MCF 10A (cell line): ENCODE measurements around the gene MS4A10. TPM values are rescaled to one million over a fixed set of nuclear protein-coding genes. Genes with fewer than 3 reads are reported as not detected.

Source experiments
- Bru-seq: library from RNA; stranded (reverse); fragments of 400-500 nt; gene quantifications from one replicate; lab custom pipeline; 2021; lab: Mats Ljungman, UMichigan
- BruChase-seq, 2 experiments: library from RNA; stranded (reverse); fragments of 400-500 nt; gene quantifications; one replicate each; lab custom pipeline; 2021; lab: Mats Ljungman, UMichigan
- BruUV-seq: library from RNA; stranded (reverse); fragments of 400-500 nt; replicated peaks from 2 replicates; lab custom pipeline; 2021; lab: Mats Ljungman, UMichigan
- CTCF ChIA-PET: fragments of 300-600 bp; sonication (Branson Sonifier 250); formaldehyde crosslinking; extraction: SDS; loops from one replicate; lab custom pipeline; 2021; ENCODE audit warnings: antibody characterized with exemption, inconsistent platforms; lab: Yijun Ruan, JAX
- POLR2A ChIA-PET: fragments of 300-600, 350-650 bp; sonication (Branson Sonifier 250); formaldehyde crosslinking; extraction: SDS; loops from one replicate; lab custom pipeline; 2020; ENCODE audit warnings: antibody characterized with exemption, inconsistent platforms; lab: Yijun Ruan, JAX
- DNase-seq: peaks from one replicate; pipeline ENCODE4 v3.0.0-alpha.2; 2018; ENCODE audit not compliant: unreplicated experiment
- H3K27ac Mint-ChIP-seq: one replicate; pipeline ENCODE4 v1.8.0; 2022; ENCODE audit warnings: mild to moderate bottlenecking, low read depth, mixed read lengths; ENCODE audit not compliant: unreplicated experiment
- H3K27me3 Mint-ChIP-seq: one replicate; pipeline ENCODE4 v1.8.0; 2022; ENCODE audit warnings: mixed read lengths; ENCODE audit not compliant: insufficient read depth, unreplicated experiment
- H3K36me3 Mint-ChIP-seq: one replicate; pipeline ENCODE4 v1.8.0; 2022; ENCODE audit warnings: mild to moderate bottlenecking, moderate library complexity, mixed read lengths; ENCODE audit not compliant: insufficient read depth, unreplicated experiment
- H3K4me1 Mint-ChIP-seq: one replicate; pipeline ENCODE4 v1.8.0; 2022; ENCODE audit warnings: mixed read lengths; ENCODE audit not compliant: insufficient read depth, unreplicated experiment
- H3K4me3 Mint-ChIP-seq: one replicate; pipeline ENCODE4 v1.8.0; 2022; ENCODE audit warnings: mild to moderate bottlenecking, moderate library complexity, mixed read lengths; ENCODE audit not compliant: unreplicated experiment
- H3K9me3 Mint-ChIP-seq: one replicate; pipeline ENCODE4 v1.8.0; 2022; ENCODE audit warnings: mixed read lengths; ENCODE audit not compliant: unreplicated experiment
- CTCF ChIP-seq: fragments of 200-600 bp; IDR thresholded peaks from one replicate; pipeline ENCODE4 v1.8.0; 2022; ENCODE audit warnings: antibody characterized with exemption, mild to moderate bottlenecking; ENCODE audit not compliant: unreplicated experiment
- intact Hi-C: fragments of 100-400 bp; cut with micrococcal nuclease; formaldehyde crosslinking; loops from 2 replicates; pipeline ENCODE4 v1.14.1; 2022
- long read RNA-seq: library from polyadenylated mRNA; stranded (forward); transcript quantifications from one replicate; pipeline ENCODE4 v2.0.0, GENCODE V29; 2022
- total RNA-seq: library from RNA; stranded (reverse); gene quantifications from 2 replicates; pipeline ENCODE4 v1.2.3, GENCODE V29; 2022

MS4A10 gene
- not detected in 2 replicates for total RNA-seq
- not detected for Bru-seq, nascent RNA
- BruChase-seq, experiment 1, labeled RNA remaining after a 6-hour chase: not detected
- not detected for BruChase-seq, experiment 2, labeled RNA remaining after a 2-hour chase
- long read RNA-seq: 0 reads

- POLR2A ChIA-PET: no interaction called here
- CTCF ChIA-PET: interaction anchor here (0.9 to 1.2 kb wide), 3 partner anchors 10 to 422 kb away, joined by 3 to 4 read pairs (median 4); no protein-coding TSS in a partner anchor
- Mint-ChIP-seq H3K36me3 (no peaks in the 10 kb centered on the region), H3K4me1 (no peaks in the 10 kb centered on the region), H3K4me3 (no peak within 1 kb of the TSS), H3K27me3 (no peaks in the 10 kb centered on the region), H3K27ac (no peak within 1 kb of the TSS), H3K9me3 (no peaks in the 10 kb centered on the region)
- no TSS peak for BruUV-seq
- DNase-seq: no peak
- TF ChIP-seq CTCF: no peak
- intact Hi-C loops: no loop called here
Observed at GRCh38 chr11:60785136-60785535, at the start of gene MS4A10. TSS of gene MS4A10 (plus strand) at chr11:60785333. CDS start at chr11:60790336, 5,003 bp downstream.

GRCh38 chr11:60739114-60739513, 46.0 kb upstream of the MS4A10 start:
- H3K9me3 Mint-ChIP-seq: no peaks in the 10 kb centered on the region
- H3K27ac Mint-ChIP-seq: no peak overlapping the region
- POLR2A ChIA-PET: no interaction called here
- CTCF ChIA-PET: interaction anchor here (0.6 kb wide), 1 partner anchor 37 kb away, joined by 4 read pairs; no protein-coding TSS in a partner anchor
- no peak overlapping the region for H3K4me3 Mint-ChIP-seq
- H3K27me3 Mint-ChIP-seq: peaks cover 11% of the 10 kb centered on the region
- no peak for DNase-seq
- no peaks in the 10 kb centered on the region for H3K36me3 Mint-ChIP-seq
- TF ChIP-seq CTCF: peak; percentile 13
- BruUV-seq: no TSS peak
- intact Hi-C loops: no loop called here
- no peaks in the 10 kb centered on the region for H3K4me1 Mint-ChIP-seq

- no peaks in the 10 kb centered on the region for H3K4me1 Mint-ChIP-seq
- no peak for DNase-seq
- ChIA-PET POLR2A (no interaction called here), CTCF (interaction anchor here (0.6 to 1.3 kb wide), 2 partner anchors 17 to 976 kb away, joined by 3 to 4 read pairs; no protein-coding TSS in a partner anchor)
- H3K27ac Mint-ChIP-seq: no peak overlapping the region
- H3K36me3 Mint-ChIP-seq: no peaks in the 10 kb centered on the region
- TF ChIP-seq CTCF: no peak
- H3K27me3 Mint-ChIP-seq: peaks cover 11% of the 10 kb centered on the region
- H3K9me3 Mint-ChIP-seq: no peaks in the 10 kb centered on the region
- BruUV-seq: no TSS peak
- H3K4me3 Mint-ChIP-seq: no peak overlapping the region
- intact Hi-C loops: no loop called here
Observed at GRCh38 chr11:60740573-60740972, 44.6 kb upstream of the MS4A10 start.

GRCh38 chr11:60741421-60741820, 43.7 kb upstream of the MS4A10 start:
- no TSS peak for BruUV-seq
- Mint-ChIP-seq H3K4me3 (no peak overlapping the region), H3K9me3 (no peaks in the 10 kb centered on the region), H3K36me3 (no peaks in the 10 kb centered on the region), H3K27ac (no peak overlapping the region), H3K27me3 (peaks cover 11% of the 10 kb centered on the region), H3K4me1 (no peaks in the 10 kb centered on the region)
- POLR2A ChIA-PET: no interaction called here
- DNase-seq: no peak
- CTCF ChIA-PET: interaction anchor here (0.5 to 1.3 kb wide), 2 partner anchors 9 to 17 kb away, joined by 3 read pairs; no protein-coding TSS in a partner anchor
- TF ChIP-seq CTCF: no peak
- intact Hi-C loops: no loop called here
